ENCODE data around the gene BORCS6.

Gene BORCS6

DNA sequence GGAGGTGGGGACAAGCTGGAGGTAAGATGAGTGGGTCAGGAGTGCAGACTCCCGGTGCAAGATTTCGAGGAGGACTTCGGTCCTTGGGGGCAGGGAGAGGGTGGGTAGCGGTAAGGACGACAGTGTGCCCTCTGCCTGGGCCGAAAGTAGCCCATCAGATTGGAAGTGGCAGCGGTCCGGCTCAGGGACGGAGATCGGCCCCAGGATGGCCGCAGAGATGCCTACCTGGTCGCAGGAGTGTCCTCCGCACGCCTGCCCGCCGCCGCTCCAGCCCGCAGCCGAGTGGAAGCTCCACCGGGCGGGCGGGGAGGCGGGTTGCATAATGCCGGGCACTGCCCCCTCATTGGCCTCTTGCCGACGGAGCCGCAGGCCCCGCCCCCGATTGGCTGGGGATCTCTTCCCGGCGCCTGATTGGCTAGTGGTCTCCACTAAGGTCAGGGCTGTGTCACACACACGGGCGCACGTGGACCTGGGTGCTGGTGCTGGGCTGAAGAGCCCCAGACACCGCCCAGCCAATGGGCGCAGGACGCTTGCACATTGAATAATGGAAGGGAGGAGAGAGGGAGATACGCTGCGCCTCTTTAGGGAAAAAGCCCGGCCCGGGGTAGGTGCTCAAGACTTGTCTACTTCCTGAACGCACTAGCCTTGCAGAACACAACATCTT, 37.7 kb downstream of the BORCS6 start, which contains the start of gene PER1:
Gene PER1, minus strand, starts transcription at position 293 of the 664 bp plus-strand sequence. CDS start 1,698 bp downstream, outside the sequence.
- H3K27me3 ChIP-seq (ENCODE audit: control insufficient read depth, low read length), result no peaks in the 10 kb centered on the region
- no peaks in the 10 kb centered on the region for H3K9me3 ChIP-seq (ENCODE audit: control insufficient read depth, insufficient read depth, low read length)
- peak within 1 kb of the TSS; percentile 64 for H3K27ac ChIP-seq (ENCODE audit: low read depth, low read length)
- peak within 1 kb of the TSS; percentile 99 for H3K4me2 ChIP-seq (ENCODE audit: low read length)
- H3K4me3 ChIP-seq (ENCODE audit: low read length), result peak within 1 kb of the TSS; percentile 90
- peaks cover 30% of the 10 kb centered on the region for H3K36me3 ChIP-seq (ENCODE audit: control insufficient read depth, low read length)
- H3K4me1 ChIP-seq (ENCODE audit: control insufficient read depth, low read length), result peaks cover 64% of the 10 kb centered on the region
- H3K79me2 ChIP-seq (ENCODE audit: control insufficient read depth, low read length), result peaks cover 24% of the 10 kb centered on the region
- H4K20me1 ChIP-seq (ENCODE audit: control insufficient read depth, insufficient read depth, low read depth, low read length), result no peaks in the 10 kb centered on the region
- peaks cover 11% of the 10 kb centered on the region for H3F3A ChIP-seq (ENCODE audit: control insufficient read depth, insufficient read depth)
- TF ChIP-seq, protein P1, sequence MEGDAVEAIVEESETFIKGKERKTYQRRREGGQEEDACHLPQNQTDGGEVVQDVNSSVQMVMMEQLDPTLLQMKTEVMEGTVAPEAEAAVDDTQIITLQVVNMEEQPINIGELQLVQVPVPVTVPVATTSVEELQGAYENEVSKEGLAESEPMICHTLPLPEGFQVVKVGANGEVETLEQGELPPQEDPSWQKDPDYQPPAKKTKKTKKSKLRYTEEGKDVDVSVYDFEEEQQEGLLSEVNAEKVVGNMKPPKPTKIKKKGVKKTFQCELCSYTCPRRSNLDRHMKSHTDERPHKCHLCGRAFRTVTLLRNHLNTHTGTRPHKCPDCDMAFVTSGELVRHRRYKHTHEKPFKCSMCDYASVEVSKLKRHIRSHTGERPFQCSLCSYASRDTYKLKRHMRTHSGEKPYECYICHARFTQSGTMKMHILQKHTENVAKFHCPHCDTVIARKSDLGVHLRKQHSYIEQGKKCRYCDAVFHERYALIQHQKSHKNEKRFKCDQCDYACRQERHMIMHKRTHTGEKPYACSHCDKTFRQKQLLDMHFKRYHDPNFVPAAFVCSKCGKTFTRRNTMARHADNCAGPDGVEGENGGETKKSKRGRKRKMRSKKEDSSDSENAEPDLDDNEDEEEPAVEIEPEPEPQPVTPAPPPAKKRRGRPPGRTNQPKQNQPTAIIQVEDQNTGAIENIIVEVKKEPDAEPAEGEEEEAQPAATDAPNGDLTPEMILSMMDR (IDR thresholded peaks at IDR 0.05; ENCODE audit: low read depth, low read length, poor library complexity, severe bottlenecking), result no peak
- TF ChIP-seq EZH2phosphoT487 (IDR thresholded peaks at IDR 0.05; ENCODE audit: borderline replicate concordance, low read length), result no peak
- H3K9me2 ChIP-seq (replicated peaks; ENCODE audit: control insufficient read depth, low read length), result no peaks in the 10 kb centered on the region

- peak overlapping the region; percentile 64 for H3K27ac ChIP-seq (ENCODE audit: low read depth, low read length)
Measured at GRCh38 chr17:8151641-8152111, 38.3 kb downstream of the BORCS6 start.

GRCh38 chr17:8151120-8151640, 38.8 kb downstream of the BORCS6 start:
- no peaks in the 10 kb centered on the region for H3K9me2 ChIP-seq (replicated peaks; ENCODE audit: control insufficient read depth, low read length)
- no peaks in the 10 kb centered on the region for H3K9me3 ChIP-seq (ENCODE audit: control insufficient read depth, insufficient read depth, low read length)
- peaks cover 39% of the 10 kb centered on the region for H3K36me3 ChIP-seq (ENCODE audit: control insufficient read depth, low read length)
- peak overlapping the region; percentile 99 for H3K4me2 ChIP-seq (ENCODE audit: low read length)
- H3K27ac ChIP-seq (ENCODE audit: low read depth, low read length), result peak overlapping the region; percentile 64
- TF ChIP-seq EZH2phosphoT487 (IDR thresholded peaks at IDR 0.05; ENCODE audit: borderline replicate concordance, low read length), result no peak
- TF ChIP-seq, protein P1 (IDR thresholded peaks at IDR 0.05; ENCODE audit: low read depth, low read length, poor library complexity, severe bottlenecking), result no peak
- H3F3A ChIP-seq (ENCODE audit: control insufficient read depth, insufficient read depth), result peaks cover 11% of the 10 kb centered on the region
- peaks cover 58% of the 10 kb centered on the region for H3K4me1 ChIP-seq (ENCODE audit: control insufficient read depth, low read length)
- no peaks in the 10 kb centered on the region for H3K27me3 ChIP-seq (ENCODE audit: control insufficient read depth, low read length)
- H3K4me3 ChIP-seq (ENCODE audit: low read length), result peak overlapping the region; percentile 90
- H3K79me2 ChIP-seq (ENCODE audit: control insufficient read depth, low read length), result peaks cover 24% of the 10 kb centered on the region
- H4K20me1 ChIP-seq (ENCODE audit: control insufficient read depth, insufficient read depth, low read depth, low read length), result no peaks in the 10 kb centered on the region

More at GRCh38 chr17:8151641-8152111, 38.3 kb downstream of the BORCS6 start:
- Histone ChIP-seq H3K9me3 (ENCODE audit: control insufficient read depth, insufficient read depth, low read length) (no peaks in the 10 kb centered on the region), H3K4me2 (ENCODE audit: low read length) (peak overlapping the region; percentile 99), H3K27me3 (ENCODE audit: control insufficient read depth, low read length) (no peaks in the 10 kb centered on the region), H3K79me2 (ENCODE audit: control insufficient read depth, low read length) (peaks cover 24% of the 10 kb centered on the region), H3F3A (ENCODE audit: control insufficient read depth, insufficient read depth) (peaks cover 11% of the 10 kb centered on the region), H3K36me3 (ENCODE audit: control insufficient read depth, low read length) (peaks cover 35% of the 10 kb centered on the region), H3K4me3 (ENCODE audit: low read length) (peak overlapping the region; percentile 90), H3K4me1 (ENCODE audit: control insufficient read depth, low read length) (peaks cover 58% of the 10 kb centered on the region), H4K20me1 (ENCODE audit: control insufficient read depth, insufficient read depth, low read depth, low read length) (no peaks in the 10 kb centered on the region), H3K9me2 (replicated peaks; ENCODE audit: control insufficient read depth, low read length) (no peaks in the 10 kb centered on the region)
- no peak for TF ChIP-seq EZH2phosphoT487 (IDR thresholded peaks at IDR 0.05; ENCODE audit: borderline replicate concordance, low read length)
- TF ChIP-seq, protein P1 (IDR thresholded peaks at IDR 0.05; ENCODE audit: low read depth, low read length, poor library complexity, severe bottlenecking), result no peak
